Suprapubic skin (tissue), 4 donors: ENCODE measurements around the gene ARF5. TPM values are rescaled to one million over a fixed set of nuclear protein-coding genes. Genes with fewer than 3 reads are reported as not detected.
A peak's percentile ranks its signal among the peaks of the same experiment; 100 is the strongest.
"Not testable (repeated sequence)": the region's sequence is repeated elsewhere in the genome, so short reads cannot be mapped to it uniquely, and the experiment has no call there.

Source experiments
- DNase-seq, 2 donors: peaks; one replicate each; pipeline ENCODE4 v3.0.0-alpha.2; 2019; ENCODE audit warnings: low spot score in 2 of 2
- H3K27ac ChIP-seq: fragments of 200-600 bp; sonication (generic); one replicate; pipeline ENCODE4 v1.5.1; 2019
- H3K27me3 ChIP-seq: fragments of 200-600 bp; sonication (generic); one replicate; pipeline ENCODE4 v1.5.1; 2019
- H3K36me3 ChIP-seq: fragments of 200-600 bp; sonication (generic); one replicate; pipeline ENCODE4 v1.5.1; 2019
- H3K4me1 ChIP-seq: fragments of 200-600 bp; sonication (generic); one replicate; pipeline ENCODE4 v1.5.1; 2019
- H3K4me3 ChIP-seq: fragments of 200-600 bp; sonication (generic); one replicate; pipeline ENCODE4 v1.5.1; 2019; ENCODE audit warnings: mild to moderate bottlenecking
- H3K9me3 ChIP-seq: fragments of 200-600 bp; sonication (generic); one replicate; pipeline ENCODE4 v1.5.1; 2019
- EP300 ChIP-seq: sonication (generic); formaldehyde crosslinking; IDR thresholded peaks from one replicate; pipeline ENCODE4 v1.6.1; 2017; ENCODE audit warnings: antibody characterized with exemption
- POLR2A ChIP-seq, 2 donors: fragments of 450-650 bp; IDR thresholded peaks; one replicate each; pipeline ENCODE4 v1.6.1; 2017; ENCODE audit warnings: antibody characterized with exemption in 2 of 2, mild to moderate bottlenecking in 2 of 2, moderate library complexity in 2 of 2
- POLR2AphosphoS5 ChIP-seq, 3 donors: sonication (generic); formaldehyde crosslinking; IDR thresholded peaks; one replicate each; pipeline ENCODE4 v1.6.1; 2017; ENCODE audit warnings: antibody characterized with exemption in 3 of 3
- WGBS: methylation state at CpG from one replicate; pipeline ENCODE4 v1.1.5; 2018; 5-methylcytosine and 5-hydroxymethylcytosine counted together
- total RNA-seq, 4 donors: library from RNA; depleted of rRNA; stranded (reverse); fragments of >200 nt; gene quantifications; one replicate each; pipeline ENCODE4 v1.1.0, GENCODE V29; 2016
- TF ChIP-seq, protein P1 (sequence below), 2 donors: fragments of 200-600 bp in 1 of 2; fragments of 450-650 bp in 1 of 2; sonication (generic) in 1 of 2; IDR thresholded peaks; one replicate each; pipeline ENCODE4 v1.5.1; 2016 to 2019; ENCODE audit warnings: antibody characterized with exemption in 2 of 2, mild to moderate bottlenecking in 1 of 2, moderate library complexity in 1 of 2

The ARF5 gene
- 100 to 1,000 TPM; 121 to 235 (median 220) TPM for total RNA-seq

DNA sequence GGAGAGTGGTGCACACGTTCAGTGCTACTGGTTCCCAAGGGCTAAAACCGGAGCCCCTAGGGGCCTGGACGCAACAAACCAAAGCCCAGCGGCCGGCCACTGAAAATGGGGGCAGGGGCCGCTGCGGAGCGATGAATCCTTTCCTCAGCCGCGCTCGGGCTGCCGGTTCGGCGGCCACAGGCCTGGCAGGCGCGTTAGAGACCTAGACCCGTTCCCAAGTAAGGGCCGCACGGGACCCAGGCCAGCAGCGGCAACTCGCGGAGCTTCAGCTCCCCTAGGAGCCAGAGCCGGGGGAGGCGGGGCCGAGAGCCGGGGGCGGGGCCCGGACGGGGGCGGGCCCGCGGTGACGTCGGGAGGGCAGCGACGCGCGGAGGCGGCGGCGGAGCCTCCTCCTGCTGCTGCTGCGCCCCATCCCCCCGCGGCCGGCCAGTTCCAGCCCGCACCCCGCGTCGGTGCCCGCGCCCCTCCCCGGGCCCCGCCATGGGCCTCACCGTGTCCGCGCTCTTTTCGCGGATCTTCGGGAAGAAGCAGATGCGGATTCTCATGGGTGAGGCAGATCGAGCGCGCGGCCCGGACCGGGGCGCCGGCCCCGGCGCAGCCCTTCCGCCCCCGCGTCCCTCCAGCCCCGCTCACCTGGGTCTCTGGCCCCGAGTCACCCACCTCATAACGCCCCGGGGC, at the start of gene ARF5:
ARF5 (plus strand) TSS at position 393 of the 678 bp plus-strand sequence; CDS start at position 481, 88 bp downstream.
- H3K27me3 ChIP-seq: no peaks in the 10 kb centered on the region
- peak; percentile 87 to 91 for DNase-seq
- H3K4me1 ChIP-seq: peaks cover 46% of the 10 kb centered on the region
- peak within 1 kb of the TSS; percentile 72 for H3K4me3 ChIP-seq
- peak in 1 of 3 donors; percentile 30 for TF ChIP-seq POLR2AphosphoS5 (IDR thresholded peaks at IDR 0.05)
- TF ChIP-seq, protein P1, sequence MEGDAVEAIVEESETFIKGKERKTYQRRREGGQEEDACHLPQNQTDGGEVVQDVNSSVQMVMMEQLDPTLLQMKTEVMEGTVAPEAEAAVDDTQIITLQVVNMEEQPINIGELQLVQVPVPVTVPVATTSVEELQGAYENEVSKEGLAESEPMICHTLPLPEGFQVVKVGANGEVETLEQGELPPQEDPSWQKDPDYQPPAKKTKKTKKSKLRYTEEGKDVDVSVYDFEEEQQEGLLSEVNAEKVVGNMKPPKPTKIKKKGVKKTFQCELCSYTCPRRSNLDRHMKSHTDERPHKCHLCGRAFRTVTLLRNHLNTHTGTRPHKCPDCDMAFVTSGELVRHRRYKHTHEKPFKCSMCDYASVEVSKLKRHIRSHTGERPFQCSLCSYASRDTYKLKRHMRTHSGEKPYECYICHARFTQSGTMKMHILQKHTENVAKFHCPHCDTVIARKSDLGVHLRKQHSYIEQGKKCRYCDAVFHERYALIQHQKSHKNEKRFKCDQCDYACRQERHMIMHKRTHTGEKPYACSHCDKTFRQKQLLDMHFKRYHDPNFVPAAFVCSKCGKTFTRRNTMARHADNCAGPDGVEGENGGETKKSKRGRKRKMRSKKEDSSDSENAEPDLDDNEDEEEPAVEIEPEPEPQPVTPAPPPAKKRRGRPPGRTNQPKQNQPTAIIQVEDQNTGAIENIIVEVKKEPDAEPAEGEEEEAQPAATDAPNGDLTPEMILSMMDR (IDR thresholded peaks at IDR 0.05): no peak
- H3K9me3 ChIP-seq: no peaks in the 10 kb centered on the region
- H3K36me3 ChIP-seq: peaks cover 28% of the 10 kb centered on the region
- H3K27ac ChIP-seq: peak within 1 kb of the TSS; percentile 83
- WGBS: 0% methylated on average over 9 of the region's 77 CpGs

DNA sequence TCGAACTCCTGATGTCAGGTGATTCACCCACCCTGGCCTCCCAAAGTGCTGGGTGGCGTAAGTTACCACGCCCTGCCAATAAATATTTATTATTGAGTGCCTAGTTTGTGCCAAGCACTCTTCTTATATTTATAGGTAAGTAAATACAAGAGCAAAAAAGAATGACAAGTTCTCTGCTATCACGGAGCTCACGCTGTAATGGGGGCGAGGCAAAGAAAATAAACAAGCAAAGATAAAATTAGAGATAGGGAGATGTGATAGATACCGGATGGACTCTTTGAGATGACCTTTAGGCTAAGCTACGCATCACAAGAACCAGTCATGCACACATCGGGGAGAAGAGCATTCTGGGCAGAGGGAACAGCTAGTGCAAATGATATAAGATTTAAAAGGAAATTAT, 49.1 kb upstream of the ARF5 start:
- Histone ChIP-seq H3K27ac (no peak overlapping the region), H3K36me3 (no peaks in the 10 kb centered on the region), H3K4me1 (peaks cover 7% of the 10 kb centered on the region), H3K9me3 (no peaks in the 10 kb centered on the region), H3K27me3 (peaks cover 27% of the 10 kb centered on the region), H3K4me3 (no peak overlapping the region)
- WGBS: 89% methylated on average over 9 of the region's 9 CpGs
- no peak for DNase-seq
- TF ChIP-seq, protein P1 (IDR thresholded peaks at IDR 0.05): no peak
- TF ChIP-seq POLR2A (IDR thresholded peaks at IDR 0.05) (no peak), POLR2AphosphoS5 (IDR thresholded peaks at IDR 0.05) (no peak), EP300 (no peak)

DNA sequence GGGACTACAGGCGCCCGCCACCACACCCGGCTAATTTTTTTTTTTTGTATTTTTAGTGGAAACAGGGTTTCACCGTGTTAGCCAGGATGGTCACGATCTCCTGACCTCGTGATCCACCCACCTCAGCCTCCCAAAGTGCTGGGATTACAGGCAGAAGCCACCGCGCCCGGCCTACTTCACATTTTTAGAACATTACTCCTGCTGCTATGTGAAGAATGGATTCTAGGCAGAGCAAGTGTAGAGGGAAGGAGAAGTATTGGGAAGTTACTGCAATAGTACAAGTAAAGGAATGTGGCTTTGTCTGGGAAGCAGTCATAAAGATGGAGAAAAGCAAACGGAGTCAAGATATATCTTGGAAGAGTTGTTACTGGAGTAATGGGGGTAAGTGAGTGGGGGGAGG, 47.8 kb upstream of the ARF5 start:
- H3K27me3 ChIP-seq: peaks cover 22% of the 10 kb centered on the region
- H3K9me3 ChIP-seq, DNase-seq, H3K27ac ChIP-seq, H3K4me1 ChIP-seq, H3K4me3 ChIP-seq, H3K36me3 ChIP-seq: not testable (repeated sequence)
- 84% methylated on average over 10 of the region's 10 CpGs for WGBS

DNA sequence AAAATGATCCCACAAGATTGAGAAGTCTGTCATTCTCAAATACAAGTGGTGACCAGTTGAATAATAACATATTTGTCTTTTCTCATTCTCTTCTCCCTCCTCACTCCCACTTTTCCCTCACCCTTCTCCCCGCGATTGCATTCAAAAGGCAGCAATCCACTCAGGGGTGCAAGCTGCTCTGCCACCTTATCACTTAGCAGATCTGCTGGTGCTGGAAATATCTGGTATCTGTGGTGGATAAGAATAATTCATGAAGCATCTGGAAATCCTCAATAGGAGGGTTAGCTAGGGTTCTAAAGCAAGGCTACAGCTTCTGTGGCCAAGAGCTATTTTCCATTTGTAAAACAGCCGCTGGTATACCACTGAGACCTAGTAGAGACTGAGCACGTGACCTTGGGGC, 46.7 kb upstream of the ARF5 start:
- Histone ChIP-seq H3K27ac (no peak overlapping the region), H3K4me1 (peaks cover 4% of the 10 kb centered on the region), H3K27me3 (peaks cover 16% of the 10 kb centered on the region), H3K9me3 (peaks cover 3% of the 10 kb centered on the region), H3K36me3 (no peaks in the 10 kb centered on the region), H3K4me3 (no peak overlapping the region)
- no peak for TF ChIP-seq POLR2A (IDR thresholded peaks at IDR 0.05)
- DNase-seq: no peak
- 84% methylated on average over 4 of the region's 4 CpGs for WGBS

DNA sequence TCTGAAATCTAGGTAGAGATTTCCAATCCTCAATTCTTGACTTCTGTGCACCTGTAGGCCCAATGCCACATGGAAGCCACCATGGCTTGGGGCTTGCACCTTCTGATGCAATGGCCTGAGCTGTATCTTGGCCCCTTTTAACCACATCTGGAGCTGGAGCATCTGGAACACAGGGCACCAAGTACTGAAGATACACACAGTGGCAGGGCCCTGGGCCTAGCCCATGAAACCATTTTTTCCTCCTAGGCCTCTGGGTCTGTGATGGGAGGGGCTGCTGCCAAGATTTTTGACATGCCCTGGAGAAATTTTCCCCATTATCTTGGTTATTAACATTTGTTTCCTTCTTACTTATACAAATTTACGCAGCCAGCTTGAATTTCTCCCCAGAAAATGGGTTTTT, 41.9 kb upstream of the ARF5 start:
- no peak for DNase-seq
- peaks cover 3% of the 10 kb centered on the region for H3K9me3 ChIP-seq

DNA sequence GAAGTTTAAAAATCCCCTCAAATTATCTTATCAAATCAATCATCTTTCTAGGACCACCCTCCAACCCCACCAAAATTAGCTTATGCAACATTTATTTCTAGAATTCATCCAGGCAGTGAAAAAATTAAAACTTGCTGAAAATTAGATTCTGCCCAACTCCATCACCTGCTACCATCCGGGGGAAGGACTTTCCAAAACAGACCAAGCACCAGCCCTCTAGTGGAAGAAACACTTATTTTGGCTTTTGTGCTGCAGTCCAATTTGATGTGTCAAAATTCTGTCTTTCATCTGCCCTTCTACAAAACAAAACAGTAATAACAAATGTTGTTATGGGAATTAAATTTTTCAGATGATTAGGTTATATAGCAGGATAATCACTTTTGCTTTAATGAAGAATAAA, 38.0 kb upstream of the ARF5 start:
- WGBS: 58% methylated on average over 1 of the region's 1 CpG
- Histone ChIP-seq H3K4me3 (no peak overlapping the region), H3K27ac (no peak overlapping the region), H3K4me1 (no peaks in the 10 kb centered on the region), H3K27me3 (no peaks in the 10 kb centered on the region), H3K36me3 (no peaks in the 10 kb centered on the region), H3K9me3 (peaks cover 3% of the 10 kb centered on the region)
- TF ChIP-seq POLR2A (IDR thresholded peaks at IDR 0.05) (no peak), POLR2AphosphoS5 (IDR thresholded peaks at IDR 0.05) (no peak), EP300 (no peak)
- TF ChIP-seq, protein P1 (IDR thresholded peaks at IDR 0.05): no peak
- DNase-seq: no peak

More for the DNA sequence above, 41.9 kb upstream of the ARF5 start:
- Histone ChIP-seq H3K4me3 (no peak overlapping the region), H3K27me3 (no peaks in the 10 kb centered on the region), H3K27ac (no peak overlapping the region), H3K36me3 (no peaks in the 10 kb centered on the region), H3K4me1 (no peaks in the 10 kb centered on the region)
- 97% methylated on average over 1 of the region's 1 CpG for WGBS
- TF ChIP-seq POLR2A (IDR thresholded peaks at IDR 0.05) (no peak), EP300 (no peak), POLR2AphosphoS5 (IDR thresholded peaks at IDR 0.05) (no peak)
- TF ChIP-seq, protein P1 (IDR thresholded peaks at IDR 0.05): no peak
